MG63 (cell line): Measurements from ENCODE around the gene GPR62. TPM values are rescaled to one million over a fixed set of nuclear protein-coding genes. Genes with fewer than 3 reads are reported as not detected.
A peak's percentile ranks its signal among the peaks of the same experiment; 100 is the strongest.
"Not testable (repeated sequence)": the region's sequence is repeated elsewhere in the genome, so short reads cannot be mapped to it uniquely, and the experiment has no call there.

Experiments
- DNase-seq: peaks from one replicate; pipeline ENCODE4 v3.0.0-alpha.2; 2020
- H3K27me3 ChIP-seq: fragments of 250-450 bp; sonication (Bioruptor Pico); 2 replicates; pipeline ENCODE4 v1.5.1; 2020; ENCODE audit warnings: mild to moderate bottlenecking, moderate library complexity
- H3K36me3 ChIP-seq: fragments of 250-450 bp; sonication (Bioruptor Pico); 2 replicates; pipeline ENCODE4 v1.5.1; 2020; ENCODE audit warnings: mild to moderate bottlenecking, moderate library complexity
- H3K4me3 ChIP-seq: fragments of 250-450 bp; sonication (Bioruptor Pico); 2 replicates; pipeline ENCODE4 v1.5.1; 2020; ENCODE audit warnings: mild to moderate bottlenecking, moderate library complexity
- H3K9me3 ChIP-seq: fragments of 250-450 bp; sonication (Bioruptor Pico); 2 replicates; pipeline ENCODE4 v1.5.1; 2020; ENCODE audit warnings: mild to moderate bottlenecking, moderate library complexity
- total RNA-seq: library from RNA; depleted of rRNA; stranded (reverse); fragments of >200 nt; shearing (Covaris generic); gene quantifications from 2 replicates; pipeline ENCODE4 v1.2.3, GENCODE V29; 2014; ENCODE audit warnings: low replicate concordance

GPR62 gene
- total RNA-seq, 1 experiment from 2014 or later: not detected

GRCh38 chr3:51992017-51992682, 37.0 kb downstream of the GPR62 start:
- no peak for DNase-seq
- H3K9me3 ChIP-seq: no peaks in the 10 kb centered on the region
- H3K27me3 ChIP-seq: no peaks in the 10 kb centered on the region
- peaks cover 44% of the 10 kb centered on the region for H3K36me3 ChIP-seq
- no peak overlapping the region for H3K4me3 ChIP-seq

- H3K4me3 ChIP-seq, H3K27me3 ChIP-seq, H3K9me3 ChIP-seq, DNase-seq: not testable (repeated sequence)
- H3K36me3 ChIP-seq: peaks cover 44% of the 10 kb centered on the region
These were observed 38.5 kb downstream of the GPR62 start for GRCh38 chr3:51993657-51994056.

DNA sequence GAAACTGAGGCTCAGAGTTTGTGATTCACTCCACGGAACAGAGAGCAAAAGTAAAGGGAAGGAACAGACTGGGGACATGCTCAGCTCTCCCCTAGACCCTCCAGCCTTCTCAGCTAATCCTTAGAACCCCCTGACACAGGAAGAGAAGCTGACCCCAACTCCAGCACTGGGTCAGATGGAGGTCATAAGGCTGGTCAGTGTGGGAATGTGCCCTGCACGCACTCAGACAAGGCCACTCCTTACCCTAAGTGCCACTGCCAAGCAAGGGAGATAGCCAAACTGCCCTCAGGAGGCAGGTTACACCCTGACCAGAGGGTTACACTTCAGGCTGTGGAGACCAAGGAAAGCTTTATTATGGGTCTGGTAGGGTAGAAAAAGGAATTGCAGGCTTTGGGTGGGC, 39.3 kb downstream of the GPR62 start:
- no peak for DNase-seq

GRCh38 chr3:51995346-51996163, 40.4 kb downstream of the GPR62 start, which contains the start of gene RPL29:
Gene RPL29, minus strand, starts transcription at chr3:51995895. Its CDS starts 434 bp downstream, at chr3:51995461.
- H3K4me3 ChIP-seq: peak within 1 kb of the TSS; percentile 89
- H3K36me3 ChIP-seq: peaks cover 44% of the 10 kb centered on the region
- H3K27me3 ChIP-seq: no peaks in the 10 kb centered on the region
- no peaks in the 10 kb centered on the region for H3K9me3 ChIP-seq
- DNase-seq: peak; percentile 83

More for the DNA sequence above, 39.3 kb downstream of the GPR62 start:
- no peaks in the 10 kb centered on the region for H3K27me3 ChIP-seq
- H3K4me3 ChIP-seq: peak overlapping the region; percentile 89
- no peaks in the 10 kb centered on the region for H3K9me3 ChIP-seq
- peaks cover 44% of the 10 kb centered on the region for H3K36me3 ChIP-seq

GRCh38 chr3:51997172-51997571, 42.0 kb downstream of the GPR62 start:
- peaks cover 32% of the 10 kb centered on the region for H3K36me3 ChIP-seq
- DNase-seq: no peak
- no peaks in the 10 kb centered on the region for H3K9me3 ChIP-seq
- no peak overlapping the region for H3K4me3 ChIP-seq
- no peaks in the 10 kb centered on the region for H3K27me3 ChIP-seq

DNA sequence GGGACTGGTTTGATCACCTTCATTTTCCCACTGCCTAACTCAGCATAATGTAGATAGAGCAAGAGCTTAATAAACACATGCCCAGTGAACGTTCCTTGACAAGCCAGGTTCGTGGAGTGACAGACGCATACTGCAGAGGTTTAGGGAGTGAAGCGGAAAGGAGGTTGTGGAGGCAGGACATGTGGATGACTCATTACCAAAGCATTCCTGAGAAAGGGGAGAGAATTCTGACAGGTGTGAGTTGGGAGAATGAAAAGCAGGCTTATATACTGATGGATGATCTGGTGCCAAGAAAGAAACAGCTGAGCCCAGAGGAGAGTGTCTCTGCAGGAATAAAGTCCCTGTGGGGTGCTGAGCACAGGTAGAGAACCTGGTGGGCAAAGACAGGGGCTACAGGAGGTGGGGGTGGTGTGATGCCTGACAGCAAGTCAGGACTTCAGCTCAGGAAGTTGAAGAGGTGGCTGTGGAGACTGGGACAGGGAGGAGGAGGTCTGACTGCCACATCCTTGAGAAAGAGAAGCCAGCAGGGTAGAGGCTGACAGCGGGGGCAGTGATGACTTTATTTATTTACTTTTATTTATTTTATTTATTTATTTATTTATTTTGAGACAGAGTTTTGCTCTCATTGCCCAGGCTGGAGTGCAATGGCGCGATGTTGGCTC, 42.9 kb downstream of the GPR62 start:
- no peak for DNase-seq
- Histone ChIP-seq H3K4me3 (no peak overlapping the region), H3K36me3 (peaks cover 23% of the 10 kb centered on the region), H3K9me3 (no peaks in the 10 kb centered on the region), H3K27me3 (no peaks in the 10 kb centered on the region)

- H3K36me3 ChIP-seq: peaks cover 18% of the 10 kb centered on the region
- H3K4me3 ChIP-seq: no peak overlapping the region
- DNase-seq: no peak
- no peaks in the 10 kb centered on the region for H3K9me3 ChIP-seq
- no peaks in the 10 kb centered on the region for H3K27me3 ChIP-seq
These were observed 43.6 kb downstream of the GPR62 start for GRCh38 chr3:51998774-51999173.

DNA sequence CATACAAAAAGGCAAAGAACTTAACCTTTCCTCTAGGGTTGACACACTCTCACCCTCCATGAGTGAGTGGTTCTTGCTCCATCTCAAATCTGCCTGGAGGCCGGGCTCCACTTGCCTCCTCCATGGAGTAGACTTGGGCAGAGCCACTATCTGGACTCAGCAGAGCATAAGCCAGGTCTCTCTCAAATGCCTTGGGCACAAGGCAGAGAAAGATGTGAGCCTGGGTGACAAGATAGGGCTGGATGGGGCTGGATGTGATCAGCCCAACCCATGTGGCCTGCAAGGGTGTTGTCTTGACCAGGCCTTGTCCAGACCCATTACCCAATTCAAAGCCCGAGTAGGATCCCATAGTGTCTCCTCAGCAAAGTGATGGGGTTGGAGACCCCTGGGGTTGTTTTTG, 44.7 kb downstream of the GPR62 start:
- Histone ChIP-seq H3K27me3 (no peaks in the 10 kb centered on the region), H3K36me3 (peaks cover 7% of the 10 kb centered on the region), H3K9me3 (no peaks in the 10 kb centered on the region), H3K4me3 (no peak overlapping the region)
- DNase-seq: no peak

DNA sequence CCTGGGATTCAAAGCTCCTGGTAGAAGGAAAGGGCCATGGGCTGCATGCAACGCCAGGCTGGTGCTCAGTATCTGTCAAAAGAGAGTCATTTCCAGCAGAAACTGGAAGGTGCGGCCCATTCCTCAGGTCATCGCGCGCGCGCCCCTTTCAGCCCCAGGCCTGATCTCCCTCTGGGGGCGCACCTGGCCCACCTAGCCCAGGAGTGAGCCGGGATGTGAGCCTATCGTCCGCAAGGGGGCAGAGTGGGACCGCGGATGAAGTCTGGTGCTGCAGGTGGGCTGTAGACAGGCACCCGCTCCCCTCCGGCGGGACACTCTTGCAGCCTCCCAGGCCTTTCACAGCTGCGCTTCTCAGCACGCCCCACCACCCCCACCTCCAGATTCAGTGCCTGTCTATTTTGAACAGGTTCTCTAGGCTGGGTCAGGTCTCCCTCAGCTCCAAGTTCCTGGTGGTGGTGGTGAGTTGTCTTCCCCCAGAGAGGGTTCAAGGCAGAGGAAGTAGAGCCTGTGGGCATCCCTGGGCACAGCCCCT, 46.3 kb downstream of the GPR62 start:
- no peaks in the 10 kb centered on the region for H3K9me3 ChIP-seq
- H3K4me3 ChIP-seq: no peak overlapping the region
- H3K27me3 ChIP-seq: no peaks in the 10 kb centered on the region
- DNase-seq: peak; percentile 49
- H3K36me3 ChIP-seq: no peaks in the 10 kb centered on the region

GRCh38 chr3:52002748-52003147, 47.6 kb downstream of the GPR62 start:
- no peak overlapping the region for H3K4me3 ChIP-seq
- DNase-seq: no peak

DNA sequence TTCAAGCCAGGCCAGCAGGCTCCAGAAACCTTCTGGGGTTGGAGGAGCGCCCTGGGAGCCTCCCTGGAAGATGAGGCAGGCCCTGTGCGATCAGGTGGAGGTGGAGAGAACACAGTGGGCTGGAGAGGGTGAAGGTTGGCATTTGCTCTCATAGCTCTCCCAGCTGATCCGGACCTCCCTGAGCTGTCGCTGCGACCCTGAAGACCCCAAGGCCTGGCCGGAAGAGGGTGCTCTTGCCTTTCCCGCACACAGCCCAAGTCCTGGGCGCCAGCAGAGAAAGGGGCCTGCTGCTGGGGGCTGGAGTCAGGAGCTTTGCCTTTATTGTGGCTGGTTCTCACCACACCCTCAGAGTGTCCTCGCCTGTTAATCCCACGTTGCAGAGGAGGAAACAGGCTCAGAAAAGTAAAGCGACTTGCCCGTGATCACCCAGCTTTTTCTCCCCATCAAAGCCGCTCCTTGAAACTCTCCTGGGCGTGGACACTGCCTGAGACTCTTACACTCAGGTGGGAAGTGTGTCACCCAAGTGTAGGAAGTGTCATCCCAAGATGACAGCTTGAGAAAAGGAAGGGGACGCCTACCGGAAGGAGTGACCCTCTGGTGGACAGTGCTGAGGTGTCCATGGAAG, 49.1 kb downstream of the GPR62 start:
- no peak for DNase-seq

More at GRCh38 chr3:52002748-52003147, 47.6 kb downstream of the GPR62 start:
- no peaks in the 10 kb centered on the region for H3K36me3 ChIP-seq
- H3K9me3 ChIP-seq: no peaks in the 10 kb centered on the region
- no peaks in the 10 kb centered on the region for H3K27me3 ChIP-seq

GRCh38 chr3:52004906-52005395, 49.8 kb downstream of the GPR62 start:
- Histone ChIP-seq H3K36me3 (no peaks in the 10 kb centered on the region), H3K4me3 (no peak overlapping the region), H3K9me3 (no peaks in the 10 kb centered on the region), H3K27me3 (no peaks in the 10 kb centered on the region)
- DNase-seq: no peak

More for the DNA sequence above, 49.1 kb downstream of the GPR62 start:
- Histone ChIP-seq H3K27me3 (no peaks in the 10 kb centered on the region), H3K9me3 (no peaks in the 10 kb centered on the region), H3K4me3 (no peak overlapping the region), H3K36me3 (no peaks in the 10 kb centered on the region)

GRCh38 chr3:52005571-52005986, 50.4 kb downstream of the GPR62 start:
- Histone ChIP-seq H3K36me3 (no peaks in the 10 kb centered on the region), H3K27me3 (no peaks in the 10 kb centered on the region), H3K4me3 (no peak overlapping the region), H3K9me3 (no peaks in the 10 kb centered on the region)
- no peak for DNase-seq

DNA sequence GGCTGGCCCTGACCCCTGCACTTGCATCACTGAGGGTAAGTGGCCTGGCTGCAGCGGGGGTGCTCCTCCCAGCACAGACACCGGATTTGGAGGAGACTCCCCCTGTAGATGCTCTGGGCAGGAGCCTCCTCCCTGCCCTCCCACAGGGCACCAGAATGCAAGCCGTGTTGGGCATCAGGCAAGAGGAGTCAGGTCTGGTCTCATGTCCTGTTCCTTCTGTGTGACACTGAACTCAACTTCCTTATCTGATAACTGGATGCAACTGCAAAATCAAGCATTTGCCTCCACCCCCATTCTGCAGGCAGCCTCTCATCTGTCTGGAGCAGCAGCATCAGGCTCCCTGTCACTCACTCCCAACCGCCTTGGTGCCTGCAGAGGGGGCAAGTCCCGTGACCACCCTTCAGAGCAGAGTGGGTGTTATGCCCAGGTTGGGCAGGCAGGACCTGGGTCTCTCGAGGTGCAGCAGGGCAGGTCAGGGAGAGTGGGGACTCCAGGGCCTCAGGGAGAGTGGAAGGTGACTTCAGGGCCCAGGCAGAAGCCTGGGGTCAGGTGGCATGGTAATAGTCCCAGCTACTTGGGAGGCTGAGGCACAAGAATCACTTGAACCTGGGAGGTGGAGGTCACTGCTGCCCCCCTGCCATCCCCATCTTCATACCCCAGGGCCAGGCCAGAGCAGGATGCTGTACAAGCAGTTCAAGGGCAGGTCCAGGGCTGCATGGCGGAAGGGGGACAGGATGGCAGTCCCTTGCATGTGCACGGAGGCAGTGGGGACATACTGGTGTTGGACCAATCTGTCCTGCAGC, 51.0 kb downstream of the GPR62 start:
- Histone ChIP-seq H3K4me3 (no peak overlapping the region), H3K9me3 (no peaks in the 10 kb centered on the region), H3K36me3 (no peaks in the 10 kb centered on the region), H3K27me3 (no peaks in the 10 kb centered on the region)
- DNase-seq: no peak

DNA sequence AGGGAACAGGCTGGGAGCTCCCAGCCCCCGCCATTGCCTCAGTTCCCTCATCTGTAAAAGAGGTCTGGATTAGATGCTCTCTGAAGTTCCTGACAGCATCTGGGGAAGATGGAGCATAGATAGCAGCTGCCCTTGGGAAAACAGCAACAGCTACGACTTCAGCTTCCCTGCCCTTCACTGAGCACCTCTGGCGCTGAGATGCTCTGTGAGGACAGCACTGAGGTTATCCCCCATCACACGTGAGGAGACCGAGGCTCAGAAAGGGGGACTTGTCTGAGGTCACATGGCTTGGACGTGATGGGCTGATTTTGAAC, 51.6 kb downstream of the GPR62 start:
- no peaks in the 10 kb centered on the region for H3K36me3 ChIP-seq

More for the DNA sequence above, 51.6 kb downstream of the GPR62 start:
- no peaks in the 10 kb centered on the region for H3K27me3 ChIP-seq
- DNase-seq: no peak
- H3K9me3 ChIP-seq: no peaks in the 10 kb centered on the region
- H3K4me3 ChIP-seq: no peak overlapping the region
